GM10248 (cell line): ENCODE results near the gene ANLN.

Experiments
- CTCF ChIA-PET: fragments of 300-600 bp; sonication (Branson Sonifier 250); formaldehyde crosslinking; extraction: SDS; loops from one replicate; lab custom pipeline; 2021; ENCODE audit warnings: antibody characterized with exemption; lab: Yijun Ruan, JAX
- POLR2A ChIA-PET: fragments of 350-650 bp; sonication (Branson Sonifier 250); formaldehyde crosslinking; extraction: SDS; loops from one replicate; lab custom pipeline; 2020; ENCODE audit warnings: antibody characterized with exemption; lab: Yijun Ruan, JAX
- DNase-seq: peaks from one replicate; pipeline ENCODE4 v3.0.0; 2012; ENCODE audit errors: extremely low spot score
- TF ChIP-seq, protein P1 (sequence below): IDR thresholded peaks from 2 replicates; pipeline ENCODE4 v1.5.1; 2012; ENCODE audit warnings: mild to moderate bottlenecking, low read depth; ENCODE audit errors: extremely low read depth, missing control alignments, control extremely low read depth

The ANLN gene

GRCh38 chr7:36361227-36361626 lies 28.4 kb upstream of the ANLN start:
- DNase-seq, result no peak

DNA sequence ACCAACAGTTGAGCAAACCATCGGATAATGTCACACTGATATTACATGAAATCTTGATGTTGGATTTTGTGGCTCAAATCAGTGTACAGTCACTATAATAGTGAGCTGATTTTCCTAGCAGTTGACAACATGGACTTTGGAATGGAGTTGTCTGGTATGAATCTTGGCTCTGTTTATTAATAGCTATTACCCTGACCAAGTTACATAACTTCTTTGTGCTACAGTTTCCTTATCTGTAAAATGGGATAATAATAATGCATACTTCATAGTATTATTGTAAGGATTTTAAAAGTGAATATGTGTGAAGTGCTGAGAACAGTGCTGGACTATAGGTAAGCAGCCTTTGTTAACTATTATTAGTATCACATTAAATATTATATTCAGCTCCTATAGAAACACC lies 26.1 kb upstream of the ANLN start:
- POLR2A ChIA-PET, result no interaction called here
- DNase-seq, result no peak
- CTCF ChIA-PET, result no interaction called here
- TF ChIP-seq, protein P1, sequence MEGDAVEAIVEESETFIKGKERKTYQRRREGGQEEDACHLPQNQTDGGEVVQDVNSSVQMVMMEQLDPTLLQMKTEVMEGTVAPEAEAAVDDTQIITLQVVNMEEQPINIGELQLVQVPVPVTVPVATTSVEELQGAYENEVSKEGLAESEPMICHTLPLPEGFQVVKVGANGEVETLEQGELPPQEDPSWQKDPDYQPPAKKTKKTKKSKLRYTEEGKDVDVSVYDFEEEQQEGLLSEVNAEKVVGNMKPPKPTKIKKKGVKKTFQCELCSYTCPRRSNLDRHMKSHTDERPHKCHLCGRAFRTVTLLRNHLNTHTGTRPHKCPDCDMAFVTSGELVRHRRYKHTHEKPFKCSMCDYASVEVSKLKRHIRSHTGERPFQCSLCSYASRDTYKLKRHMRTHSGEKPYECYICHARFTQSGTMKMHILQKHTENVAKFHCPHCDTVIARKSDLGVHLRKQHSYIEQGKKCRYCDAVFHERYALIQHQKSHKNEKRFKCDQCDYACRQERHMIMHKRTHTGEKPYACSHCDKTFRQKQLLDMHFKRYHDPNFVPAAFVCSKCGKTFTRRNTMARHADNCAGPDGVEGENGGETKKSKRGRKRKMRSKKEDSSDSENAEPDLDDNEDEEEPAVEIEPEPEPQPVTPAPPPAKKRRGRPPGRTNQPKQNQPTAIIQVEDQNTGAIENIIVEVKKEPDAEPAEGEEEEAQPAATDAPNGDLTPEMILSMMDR, result no peak

More at GRCh38 chr7:36361227-36361626, 28.4 kb upstream of the ANLN start:
- POLR2A ChIA-PET, result no interaction called here
- CTCF ChIA-PET, result no interaction called here
- TF ChIP-seq, protein P1, result no peak

GRCh38 chr7:36366005-36366717 lies 23.5 kb upstream of the ANLN start:
- POLR2A ChIA-PET, result no interaction called here
- CTCF ChIA-PET, result interaction anchor here (0.7 to 3.8 kb wide), 10 partner anchors 12 to 54 kb away, joined by 3 to 21 read pairs (median 6); no protein-coding TSS in a partner anchor
- TF ChIP-seq, protein P1, result no peak

GRCh38 chr7:36366718-36367560 lies 22.7 kb upstream of the ANLN start:
- TF ChIP-seq, protein P1, result peak; percentile 91
- CTCF ChIA-PET, result interaction anchor here (0.6 to 3.8 kb wide), 20 partner anchors 9 to 830 kb away, joined by 3 to 21 read pairs (median 4); no protein-coding TSS in a partner anchor
- DNase-seq, result peak; percentile 95
- POLR2A ChIA-PET, result no interaction called here

More at GRCh38 chr7:36366005-36366717, 23.5 kb upstream of the ANLN start:
- DNase-seq, result no peak

GRCh38 chr7:36367561-36368077 lies 22.0 kb upstream of the ANLN start:
- DNase-seq, result no peak
- POLR2A ChIA-PET, result no interaction called here
- CTCF ChIA-PET, result interaction anchor here (0.6 to 3.8 kb wide), 18 partner anchors 10 to 830 kb away, joined by 3 to 21 read pairs (median 4); no protein-coding TSS in a partner anchor
- TF ChIP-seq, protein P1, result no peak

GRCh38 chr7:36368496-36368895 lies 21.2 kb upstream of the ANLN start:
- TF ChIP-seq, protein P1, result no peak
- DNase-seq, result no peak
- POLR2A ChIA-PET, result no interaction called here
- CTCF ChIA-PET, result interaction anchor here (1.1 to 3.8 kb wide), 3 partner anchors 10 to 25 kb away, joined by 3 to 21 read pairs (median 10); no protein-coding TSS in a partner anchor
